Measurements from ENCODE around the gene DLX1. TPM values are rescaled to one million over a fixed set of nuclear protein-coding genes. Genes with fewer than 3 reads are reported as not detected.

Gene DLX1
- total RNA-seq, 2 donors from 2014 or later = not detected

DNA sequence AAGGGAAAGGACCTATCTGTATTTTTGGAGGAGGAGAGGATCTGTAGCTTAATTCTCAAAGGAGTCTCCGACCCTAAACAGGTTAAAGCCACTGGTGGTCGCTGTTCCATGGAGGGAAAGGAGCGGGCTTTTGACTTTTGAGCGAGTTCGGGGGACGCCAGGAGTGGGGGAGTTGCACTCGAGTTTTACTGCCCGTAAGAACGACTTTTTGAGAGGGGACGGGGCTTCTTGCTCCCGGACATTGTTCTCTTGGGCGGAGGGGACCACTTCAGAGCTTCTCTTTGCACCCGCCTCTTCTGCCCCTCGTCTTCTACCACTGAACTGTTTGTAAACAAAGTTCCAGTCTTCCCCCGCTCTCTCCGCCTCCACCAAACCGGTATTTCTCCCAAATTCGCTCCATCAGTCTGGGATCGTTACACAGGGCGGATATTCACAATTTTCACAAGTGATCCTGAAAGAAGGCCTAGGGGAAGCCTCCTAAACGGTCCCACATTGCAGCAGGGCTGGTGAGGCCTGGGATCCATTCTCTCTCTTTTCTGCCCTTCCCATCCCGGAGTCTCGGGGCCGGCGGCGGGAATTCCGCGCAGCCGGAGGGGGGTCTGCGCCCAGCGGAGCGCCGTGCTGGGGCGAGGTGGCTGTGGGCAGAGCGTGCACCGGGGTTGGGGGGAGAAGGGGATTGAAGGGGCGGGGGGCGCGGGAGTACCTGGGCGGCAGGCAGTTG lies 10.8 kb downstream of the DLX1 start:
- no peaks in the 10 kb centered on the region for H3K9me3 Mint-ChIP-seq
- H3K36me3 Mint-ChIP-seq (ENCODE audit: low read depth) = peaks cover 12% of the 10 kb centered on the region
- ATAC-seq (replicated peaks) = no peak
- peaks cover 20% of the 10 kb centered on the region for H3K4me1 Mint-ChIP-seq
- H3K27ac Mint-ChIP-seq = no peak overlapping the region
- peak overlapping the region; percentile 72 for H3K4me3 Mint-ChIP-seq
- H3K27me3 Mint-ChIP-seq = peaks cover 62% of the 10 kb centered on the region

DNA sequence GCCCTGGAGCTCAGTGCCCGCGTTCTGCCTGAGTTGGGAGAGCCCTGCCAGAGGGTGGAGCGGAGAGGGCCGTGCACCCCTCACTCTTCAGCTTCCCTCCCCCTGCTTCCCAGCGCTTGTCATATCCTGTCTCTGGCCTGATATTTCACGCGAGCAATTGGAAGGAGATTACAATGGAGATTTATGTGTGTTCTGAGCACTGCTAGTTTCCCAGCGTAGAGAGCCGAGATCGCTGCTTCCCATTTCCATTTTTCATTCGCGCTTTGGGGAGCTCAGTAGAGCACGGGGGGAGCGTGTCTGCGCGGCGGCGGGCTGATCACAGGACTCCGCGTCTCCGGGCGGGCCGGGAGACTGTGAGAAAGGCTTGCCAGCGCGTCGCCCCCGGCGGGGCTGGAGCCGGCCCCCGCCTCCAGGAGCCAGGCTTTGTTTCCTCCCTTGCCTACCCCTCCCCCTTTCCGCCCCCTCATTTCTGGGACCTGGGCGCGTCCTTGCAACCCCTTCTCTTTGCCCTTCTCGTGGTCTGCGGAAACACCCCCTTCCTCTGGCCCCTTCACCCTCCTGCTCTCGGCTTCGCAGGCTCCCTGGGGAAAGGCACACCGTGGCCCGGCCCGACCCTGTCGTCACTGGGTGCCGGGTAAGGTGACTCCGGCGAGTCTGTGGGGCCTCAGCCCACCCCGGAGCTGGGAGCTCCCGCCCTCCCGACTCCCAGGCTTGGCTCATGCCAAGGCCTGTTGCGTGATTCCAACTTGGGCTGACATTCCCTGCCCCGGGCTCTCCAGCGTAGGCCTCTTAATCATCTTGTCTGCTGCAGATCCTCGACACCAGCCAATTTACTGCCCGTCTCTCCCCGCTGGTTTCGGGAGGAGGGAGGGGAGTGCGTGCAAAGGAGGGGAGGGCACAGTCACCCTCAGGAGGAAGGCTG lies 11.6 kb downstream of the DLX1 start:
- H3K4me3 Mint-ChIP-seq = peak overlapping the region; percentile 72
- H3K4me1 Mint-ChIP-seq = peaks cover 25% of the 10 kb centered on the region
- H3K36me3 Mint-ChIP-seq (ENCODE audit: low read depth) = peaks cover 12% of the 10 kb centered on the region
- peaks cover 63% of the 10 kb centered on the region for H3K27me3 Mint-ChIP-seq
- H3K9me3 Mint-ChIP-seq = no peaks in the 10 kb centered on the region
- no peak for ATAC-seq (replicated peaks)
- H3K27ac Mint-ChIP-seq = no peak overlapping the region

GRCh38 chr2:172097557-172098131 lies 12.3 kb downstream of the DLX1 start:
- no peak for ATAC-seq (replicated peaks)
- peaks cover 8% of the 10 kb centered on the region for H3K36me3 Mint-ChIP-seq (ENCODE audit: low read depth)
- H3K27ac Mint-ChIP-seq = no peak overlapping the region
- no peaks in the 10 kb centered on the region for H3K9me3 Mint-ChIP-seq
- peaks cover 60% of the 10 kb centered on the region for H3K27me3 Mint-ChIP-seq
- no peak overlapping the region for H3K4me3 Mint-ChIP-seq
- peaks cover 28% of the 10 kb centered on the region for H3K4me1 Mint-ChIP-seq

- Mint-ChIP-seq H3K27me3 (peaks cover 58% of the 10 kb centered on the region), H3K4me3 (peak overlapping the region; percentile 47), H3K27ac (no peak overlapping the region), H3K9me3 (no peaks in the 10 kb centered on the region), H3K36me3 (ENCODE audit: low read depth) (peaks cover 2% of the 10 kb centered on the region), H3K4me1 (peaks cover 28% of the 10 kb centered on the region)
- no peak for ATAC-seq (replicated peaks)
These were observed 13.0 kb downstream of the DLX1 start for GRCh38 chr2:172098287-172098649.

DNA sequence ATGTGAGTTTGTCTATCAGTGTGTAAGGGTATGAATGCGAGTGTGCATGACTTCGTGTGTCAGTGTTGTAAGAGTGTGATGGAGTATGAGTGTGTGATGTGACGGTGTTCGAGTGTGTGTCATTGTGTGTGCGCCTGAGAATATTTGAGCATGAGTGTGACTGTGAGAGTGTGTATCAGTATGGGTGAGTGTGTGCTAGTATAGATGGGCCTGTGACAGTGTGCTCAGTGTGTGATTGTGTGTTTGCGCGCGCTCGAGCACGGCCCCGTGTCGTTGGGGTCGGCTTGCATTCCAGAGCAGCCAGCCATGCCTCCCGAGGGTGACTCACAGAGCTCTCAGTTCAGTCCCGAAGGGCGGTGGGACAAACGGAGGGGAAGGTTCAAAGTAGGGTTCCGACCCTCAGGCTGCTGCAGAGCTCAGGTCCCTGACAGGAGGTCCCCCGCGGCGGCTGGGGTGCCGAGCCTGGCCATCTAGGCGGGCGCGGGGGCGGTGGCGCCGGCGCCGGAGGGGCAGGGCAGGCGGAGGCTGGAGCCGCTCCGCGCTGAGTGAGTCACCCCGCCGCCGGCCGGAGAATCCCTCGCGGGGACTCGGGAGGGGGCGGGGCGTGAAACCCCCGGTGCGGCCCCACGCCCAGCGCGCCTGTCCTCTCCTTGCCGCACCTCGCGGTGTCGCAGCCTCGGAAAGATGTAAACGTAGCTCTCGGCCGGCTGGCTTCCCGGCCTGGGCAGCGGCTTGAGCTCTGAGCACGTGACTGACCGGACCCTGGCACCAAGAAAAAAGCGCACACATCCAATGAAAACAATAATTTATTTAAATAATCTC lies 13.6 kb downstream of the DLX1 start:
- no peaks in the 10 kb centered on the region for H3K36me3 Mint-ChIP-seq (ENCODE audit: low read depth)
- H3K4me3 Mint-ChIP-seq = peak overlapping the region; percentile 47
- ATAC-seq (replicated peaks) = peak; percentile 48
- no peak overlapping the region for H3K27ac Mint-ChIP-seq
- H3K4me1 Mint-ChIP-seq = peaks cover 29% of the 10 kb centered on the region
- no peaks in the 10 kb centered on the region for H3K9me3 Mint-ChIP-seq
- H3K27me3 Mint-ChIP-seq = peaks cover 58% of the 10 kb centered on the region

- Mint-ChIP-seq H3K36me3 (ENCODE audit: low read depth) (no peaks in the 10 kb centered on the region), H3K27ac (no peak overlapping the region), H3K4me3 (no peak overlapping the region), H3K4me1 (peaks cover 31% of the 10 kb centered on the region), H3K27me3 (peaks cover 60% of the 10 kb centered on the region), H3K9me3 (no peaks in the 10 kb centered on the region)
- ATAC-seq (replicated peaks) = no peak
These were observed 14.3 kb downstream of the DLX1 start for GRCh38 chr2:172099472-172100079.

DNA sequence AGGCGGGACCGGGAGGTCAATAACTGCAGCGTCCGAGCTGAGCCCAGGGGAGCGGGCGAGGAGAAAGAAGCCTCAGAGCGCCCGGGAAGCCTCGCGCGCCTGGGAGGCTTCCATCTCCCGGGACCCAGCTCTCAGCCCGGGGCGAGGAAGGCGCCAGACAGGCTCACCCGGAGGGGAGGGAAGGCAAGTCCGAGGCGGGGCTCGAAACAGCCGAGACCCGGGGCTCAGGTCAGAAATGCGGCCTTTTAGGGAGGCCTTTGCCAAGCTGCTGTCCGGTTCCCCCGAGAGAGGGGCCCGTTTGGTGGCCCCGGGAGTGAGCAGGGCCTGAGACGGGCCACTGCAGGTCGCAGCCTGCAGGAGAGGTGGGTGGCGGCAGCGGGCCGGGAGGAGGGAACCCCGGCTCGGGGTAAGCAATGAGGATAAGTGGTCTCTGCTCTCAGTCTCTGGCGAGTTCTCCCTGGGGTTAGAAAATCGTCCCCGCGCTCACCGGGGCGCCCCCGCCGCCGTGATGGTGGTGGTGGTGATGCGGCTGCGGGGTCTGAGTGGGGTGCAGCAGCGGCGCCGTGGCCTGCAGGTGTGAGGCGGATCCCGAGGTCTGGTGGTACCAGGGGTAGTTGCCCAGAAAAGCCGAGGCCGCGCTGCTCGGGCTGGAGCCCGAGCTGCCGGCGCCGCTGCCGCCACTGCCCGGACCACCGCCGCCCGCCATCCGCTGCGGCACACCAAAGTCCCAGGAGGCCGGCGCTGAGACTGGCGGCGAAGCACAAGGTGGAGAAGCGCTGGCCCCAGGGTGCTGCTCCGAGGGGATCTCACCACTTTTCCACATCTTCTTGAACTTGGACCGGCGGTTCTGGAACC lies 15.0 kb downstream of the DLX1 start:
- Mint-ChIP-seq H3K27ac (no peak overlapping the region), H3K4me3 (peak overlapping the region; percentile 76), H3K27me3 (peaks cover 61% of the 10 kb centered on the region), H3K36me3 (ENCODE audit: low read depth) (no peaks in the 10 kb centered on the region), H3K9me3 (no peaks in the 10 kb centered on the region), H3K4me1 (peaks cover 31% of the 10 kb centered on the region)
- no peak for ATAC-seq (replicated peaks)

DNA sequence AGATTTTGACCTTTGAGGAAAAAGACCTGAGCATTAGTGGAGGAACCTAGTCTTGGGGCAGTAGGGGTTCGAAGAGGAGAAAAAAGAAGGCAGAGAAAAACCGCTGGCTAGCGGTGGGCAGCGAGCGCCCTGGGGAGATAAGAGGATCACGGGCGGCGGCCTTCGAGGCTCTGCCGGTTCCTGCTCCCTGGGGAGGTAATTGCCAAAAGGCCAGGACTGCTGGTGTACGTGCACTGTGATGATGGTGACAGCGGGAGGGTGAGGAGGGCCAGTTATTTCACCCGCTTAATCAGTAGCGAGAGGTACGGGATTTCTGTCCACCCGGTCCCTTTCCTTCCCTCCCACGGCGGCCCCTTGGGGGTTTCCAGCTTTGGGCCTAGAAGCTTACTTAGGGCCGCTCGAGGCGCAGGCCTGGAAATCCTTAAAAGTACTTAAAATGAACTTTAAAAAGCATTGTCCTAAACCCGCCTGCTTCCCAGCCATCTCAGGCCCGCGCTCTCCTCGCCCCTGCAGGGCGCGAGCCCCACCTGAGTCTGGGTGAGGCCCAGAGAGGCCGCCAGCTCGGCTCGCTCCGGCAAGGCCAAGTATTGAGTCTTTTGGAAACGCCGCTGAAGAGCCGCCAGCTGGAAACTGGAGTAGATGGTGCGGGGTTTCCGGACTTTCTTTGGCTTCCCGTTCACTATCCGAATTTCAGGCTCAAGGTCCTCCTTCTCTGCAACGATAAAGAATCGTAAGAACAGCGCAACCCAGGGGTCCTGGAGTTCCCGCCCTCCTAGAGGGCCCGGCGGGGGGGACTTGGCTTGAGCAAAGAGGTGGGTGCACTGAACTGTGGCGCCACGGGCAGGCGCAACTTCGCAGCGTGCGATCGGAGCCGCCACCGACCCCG lies 15.9 kb downstream of the DLX1 start:
- H3K36me3 Mint-ChIP-seq (ENCODE audit: low read depth) = no peaks in the 10 kb centered on the region
- peaks cover 27% of the 10 kb centered on the region for H3K4me1 Mint-ChIP-seq
- no peak for ATAC-seq (replicated peaks)
- no peaks in the 10 kb centered on the region for H3K9me3 Mint-ChIP-seq
- H3K4me3 Mint-ChIP-seq = peak overlapping the region; percentile 76
- H3K27ac Mint-ChIP-seq = no peak overlapping the region
- H3K27me3 Mint-ChIP-seq = peaks cover 59% of the 10 kb centered on the region

DNA sequence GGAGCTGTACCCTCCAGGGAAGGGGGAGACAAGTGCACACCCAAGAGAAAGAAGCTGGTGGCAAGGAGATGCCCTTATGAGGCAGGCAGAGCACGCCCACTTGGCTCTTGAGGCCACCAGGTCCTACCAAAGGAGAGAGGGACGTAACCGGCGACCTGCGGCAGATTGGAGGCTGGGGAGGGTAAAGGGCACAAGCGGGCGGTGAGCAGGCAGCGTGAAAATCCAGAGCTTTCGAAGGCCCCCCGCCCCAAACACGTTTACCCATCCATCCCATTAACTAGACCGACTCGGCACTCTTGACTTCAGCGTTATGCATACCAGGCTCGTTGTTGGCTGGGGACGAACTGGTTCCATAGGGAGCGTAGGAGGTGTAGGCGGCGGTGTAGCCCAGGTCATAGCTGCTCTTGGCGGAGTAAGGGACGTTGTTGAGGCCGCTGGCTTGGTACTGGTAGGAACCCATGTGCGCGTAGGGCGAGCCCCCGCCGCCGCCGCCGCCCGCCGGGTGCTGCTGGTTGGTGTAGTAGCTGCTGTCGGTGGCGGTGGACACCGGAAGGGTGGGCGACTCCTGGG lies 16.6 kb downstream of the DLX1 start:
- Mint-ChIP-seq H3K27me3 (peaks cover 54% of the 10 kb centered on the region), H3K27ac (no peak overlapping the region), H3K36me3 (ENCODE audit: low read depth) (no peaks in the 10 kb centered on the region), H3K4me1 (peaks cover 22% of the 10 kb centered on the region), H3K4me3 (peak overlapping the region; percentile 76), H3K9me3 (no peaks in the 10 kb centered on the region)
- ATAC-seq (replicated peaks) = peak; percentile 8

DNA sequence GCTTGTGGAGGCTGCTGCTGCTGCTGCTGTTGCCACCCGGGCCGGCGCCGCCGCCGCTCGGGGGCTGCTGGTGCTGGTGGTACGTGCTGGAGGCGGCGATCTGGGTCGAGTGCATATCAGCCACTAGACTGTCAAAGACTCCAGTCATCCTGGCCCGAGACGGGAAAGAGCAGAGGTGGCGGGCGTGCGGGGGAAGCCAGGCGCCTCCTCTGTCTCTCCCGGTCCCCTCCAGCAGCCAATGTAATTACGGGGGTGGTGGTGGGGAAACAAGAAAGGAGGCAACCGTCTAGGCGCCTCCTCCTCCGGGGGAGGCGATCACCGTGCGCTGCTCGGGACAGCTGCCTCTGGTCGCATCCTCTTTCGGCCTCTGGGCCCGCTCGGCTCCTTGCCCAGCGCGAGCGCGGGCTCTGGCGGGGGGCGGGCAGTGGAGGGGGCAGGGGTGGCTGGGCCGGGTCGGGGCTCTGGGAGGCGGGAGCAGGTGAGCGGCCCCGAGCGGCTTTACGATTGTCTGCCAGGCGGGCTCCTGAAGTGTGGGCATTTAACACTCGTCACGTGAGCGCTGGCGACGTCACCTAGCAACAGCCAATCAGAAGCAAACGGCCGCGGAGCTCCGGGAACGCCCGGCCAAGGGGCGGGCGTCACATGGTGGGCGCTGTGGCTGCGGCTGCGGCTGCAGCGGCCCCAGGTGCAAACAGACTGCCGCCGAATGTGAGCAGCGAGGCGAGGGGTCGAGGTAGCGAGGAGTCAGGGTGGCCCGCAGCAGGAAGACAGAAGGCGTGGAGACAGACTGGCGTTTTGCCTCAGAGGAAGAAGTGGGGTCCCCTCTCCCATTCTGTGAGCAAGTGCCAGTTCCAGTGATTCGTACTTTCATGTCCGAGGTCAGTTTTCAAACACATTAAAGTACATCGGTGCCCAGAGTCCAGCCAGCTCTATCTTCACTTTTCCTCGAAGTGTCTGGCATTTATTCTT lies 17.4 kb downstream of the DLX1 start, which contains the start of gene DLX2:
DLX2 (minus strand) TSS at position 510 of the 969 bp plus-strand sequence; CDS start at position 148, 362 bp downstream.
- Mint-ChIP-seq H3K9me3 (no peaks in the 10 kb centered on the region), H3K4me1 (peaks cover 22% of the 10 kb centered on the region), H3K4me3 (peak within 1 kb of the TSS; percentile 76), H3K27me3 (peaks cover 49% of the 10 kb centered on the region), H3K27ac (peak within 1 kb of the TSS; percentile 5), H3K36me3 (ENCODE audit: low read depth) (peaks cover 3% of the 10 kb centered on the region)
- ATAC-seq (replicated peaks) = peak; percentile 59

Data from activated T-helper 17 cell treated with anti-CD3 and anti-CD28 coated beads, Interleukin-2, amount 50 U/mL, for 72 hours (primary cell).